Panc1 (cell line): Measurements from ENCODE around the gene KRT4. TPM values are rescaled to one million over a fixed set of nuclear protein-coding genes. Genes with fewer than 3 reads are reported as not detected.

Experiments used
- ATAC-seq: fragments of 200-7000 bp; cut with Tn5 transposase; 2 replicates; pipeline ENCODE4 v1.9.1; 2020; ENCODE audit warnings: mild to moderate bottlenecking, moderate library complexity
- BruUV-seq: library from RNA; stranded (reverse); fragments of 400-500 nt; replicated peaks from 2 replicates; lab custom pipeline; 2021; lab: Mats Ljungman, UMichigan
- CTCF ChIA-PET: fragments of 300-600 bp; sonication (Branson Sonifier 250); formaldehyde crosslinking; loops from one replicate; lab custom pipeline; 2022; ENCODE audit warnings: antibody characterized with exemption; lab: Charles Lee
- POLR2A ChIA-PET: fragments of 300-600 bp; sonication (Branson Sonifier 250); formaldehyde crosslinking; loops from one replicate; lab custom pipeline; 2022; ENCODE audit warnings: antibody characterized with exemption; lab: Charles Lee
- DNase-seq: peaks from one replicate; pipeline ENCODE4 v3.0.0-alpha.2; 2010; ENCODE audit warnings: low read depth, low spot score
- H3K27ac ChIP-seq: 2 replicates; pipeline ENCODE4 v1.5.1; 2011; ENCODE audit warnings: mild to moderate bottlenecking, low read length, inconsistent platforms
- H3K27me3 ChIP-seq: fragments of 200-500 bp; sonication (Bioruptor generic); 2 replicates; pipeline ENCODE4 v1.6.0; 2014; ENCODE audit warnings: low read length, inconsistent platforms; ENCODE audit not compliant: control insufficient read depth, insufficient read depth
- H3K36me3 ChIP-seq: fragments of 200-500 bp; sonication (Bioruptor generic); 2 replicates; pipeline ENCODE4 v1.5.1; 2014; ENCODE audit warnings: inconsistent platforms, mild to moderate bottlenecking, low read length, moderate library complexity; ENCODE audit not compliant: control insufficient read depth, insufficient read depth
- H3K4me1 ChIP-seq: 2 replicates; pipeline ENCODE4 v1.5.1; 2011; ENCODE audit warnings: inconsistent platforms, mild to moderate bottlenecking, low read length, moderate library complexity; ENCODE audit not compliant: control insufficient read depth, insufficient read depth
- H3K4me3 ChIP-seq, 2 experiments: 2 replicates each; pipeline ENCODE4 v1.5.1; 2011 to 2012; ENCODE audit warnings: low read depth in 2 of 2, low read length in 2 of 2, mild to moderate bottlenecking in 2 of 2, inconsistent platforms in 1 of 2, moderate library complexity in 1 of 2
- H3K9me3 ChIP-seq: fragments of 200-500 bp; sonication (Bioruptor generic); 2 replicates; pipeline ENCODE4 v1.5.1; 2014; ENCODE audit warnings: low read depth, mild to moderate bottlenecking, inconsistent platforms, low read length, moderate library complexity; ENCODE audit not compliant: control insufficient read depth, insufficient read depth
- CTCF ChIP-seq: fragments of 450-650 bp; IDR thresholded peaks from 2 replicates; pipeline ENCODE4 v1.5.1; 2017; ENCODE audit warnings: mild to moderate bottlenecking
- POLR2AphosphoS5 ChIP-seq: IDR thresholded peaks from 2 replicates; pipeline ENCODE4 v1.6.1; 2012; ENCODE audit warnings: mild to moderate bottlenecking, low read depth, low read length, moderate library complexity
- SIN3A ChIP-seq: IDR thresholded peaks from 2 replicates; pipeline ENCODE4 v1.6.1; 2012; ENCODE audit warnings: low read depth, mild to moderate bottlenecking, low read length, moderate library complexity, borderline replicate concordance; ENCODE audit not compliant: insufficient read depth
- TCF7L2 ChIP-seq: IDR thresholded peaks from 2 replicates; pipeline ENCODE4 v1.6.1; 2011; ENCODE audit warnings: mild to moderate bottlenecking, low read depth, low read length, inconsistent platforms
- in situ Hi-C: cut with HindIII; loops from 2 replicates; pipeline ENCODE4 v1.10.0; 2016; ENCODE audit warnings: low sequenced_read_pairs, low pct_unique_long_range_greater_than_20kb
- intact Hi-C: fragments of 100-400 bp; cut with micrococcal nuclease; formaldehyde crosslinking; loops from one replicate; pipeline ENCODE4 v1.10.0; 2022; ENCODE audit not compliant: unreplicated experiment
- total RNA-seq: library from RNA; stranded (reverse); gene quantifications from one replicate; pipeline ENCODE4 v1.2.1, GENCODE V29; 2021; ENCODE audit not compliant: unreplicated experiment
- TF ChIP-seq, protein P1 (sequence below), 2 experiments: IDR thresholded peaks; 2 replicates each; pipeline ENCODE4 v1.6.1; 2011 to 2012; ENCODE audit warnings: low read depth in 2 of 2, control low read depth in 1 of 2, low read length in 1 of 2, mild to moderate bottlenecking in 1 of 2, moderate library complexity in 1 of 2; ENCODE audit not compliant: insufficient read depth in 1 of 2

Gene KRT4
- total RNA-seq, 1 experiment from 2014 or later: 0.15 TPM

DNA sequence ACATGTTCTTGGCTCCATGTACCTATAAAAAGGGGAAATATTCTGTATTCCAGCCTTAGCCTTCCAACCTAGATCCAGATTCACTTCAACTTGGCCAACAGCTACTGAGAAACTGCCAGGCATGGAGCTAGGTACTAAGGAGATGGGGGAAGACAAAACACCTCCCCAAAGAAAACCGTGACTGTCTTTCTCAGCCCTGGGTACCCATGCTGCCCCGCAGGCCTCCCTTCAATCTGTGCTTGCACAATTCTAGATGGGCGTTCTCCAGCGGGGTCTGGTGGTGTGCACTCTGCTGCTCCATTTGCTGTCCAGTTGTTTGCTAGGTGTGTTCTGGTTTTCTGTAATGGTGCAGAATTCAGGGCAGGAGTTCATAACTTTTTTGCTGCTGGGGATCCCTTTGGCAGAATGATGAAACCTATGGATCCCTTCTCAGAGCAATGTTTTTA lies 817 bp upstream of the KRT4 start:
- intact Hi-C loops (no loop called here), in situ Hi-C loops (no loop called here)
- peaks cover 2% of the 10 kb centered on the region; the same call in 1 of the 2 replicates for H3K27me3 ChIP-seq
- BruUV-seq: no TSS peak
- no peak for DNase-seq
- H3K9me3 ChIP-seq: no peaks in the 10 kb centered on the region
- H3K27ac ChIP-seq: no peak overlapping the region
- no peak for ATAC-seq
- H3K36me3 ChIP-seq: no peaks in the 10 kb centered on the region
- peaks cover 5% of the 10 kb centered on the region; the same call in 1 of the 2 replicates for H3K4me1 ChIP-seq
- POLR2A ChIA-PET: interaction anchor here (0.5 kb wide), 1 partner anchor 142 kb away, joined by 3 read pairs; no protein-coding TSS in a partner anchor
- no peak overlapping the region for H3K4me3 ChIP-seq
- CTCF ChIA-PET: no interaction called here
- TF ChIP-seq POLR2AphosphoS5 (no peak), TCF7L2 (no peak), CTCF (no peak), SIN3A (no peak)
- TF ChIP-seq, protein P1, sequence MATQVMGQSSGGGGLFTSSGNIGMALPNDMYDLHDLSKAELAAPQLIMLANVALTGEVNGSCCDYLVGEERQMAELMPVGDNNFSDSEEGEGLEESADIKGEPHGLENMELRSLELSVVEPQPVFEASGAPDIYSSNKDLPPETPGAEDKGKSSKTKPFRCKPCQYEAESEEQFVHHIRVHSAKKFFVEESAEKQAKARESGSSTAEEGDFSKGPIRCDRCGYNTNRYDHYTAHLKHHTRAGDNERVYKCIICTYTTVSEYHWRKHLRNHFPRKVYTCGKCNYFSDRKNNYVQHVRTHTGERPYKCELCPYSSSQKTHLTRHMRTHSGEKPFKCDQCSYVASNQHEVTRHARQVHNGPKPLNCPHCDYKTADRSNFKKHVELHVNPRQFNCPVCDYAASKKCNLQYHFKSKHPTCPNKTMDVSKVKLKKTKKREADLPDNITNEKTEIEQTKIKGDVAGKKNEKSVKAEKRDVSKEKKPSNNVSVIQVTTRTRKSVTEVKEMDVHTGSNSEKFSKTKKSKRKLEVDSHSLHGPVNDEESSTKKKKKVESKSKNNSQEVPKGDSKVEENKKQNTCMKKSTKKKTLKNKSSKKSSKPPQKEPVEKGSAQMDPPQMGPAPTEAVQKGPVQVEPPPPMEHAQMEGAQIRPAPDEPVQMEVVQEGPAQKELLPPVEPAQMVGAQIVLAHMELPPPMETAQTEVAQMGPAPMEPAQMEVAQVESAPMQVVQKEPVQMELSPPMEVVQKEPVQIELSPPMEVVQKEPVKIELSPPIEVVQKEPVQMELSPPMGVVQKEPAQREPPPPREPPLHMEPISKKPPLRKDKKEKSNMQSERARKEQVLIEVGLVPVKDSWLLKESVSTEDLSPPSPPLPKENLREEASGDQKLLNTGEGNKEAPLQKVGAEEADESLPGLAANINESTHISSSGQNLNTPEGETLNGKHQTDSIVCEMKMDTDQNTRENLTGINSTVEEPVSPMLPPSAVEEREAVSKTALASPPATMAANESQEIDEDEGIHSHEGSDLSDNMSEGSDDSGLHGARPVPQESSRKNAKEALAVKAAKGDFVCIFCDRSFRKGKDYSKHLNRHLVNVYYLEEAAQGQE (IDR thresholded peaks at IDR 0.05; ENCODE audit: insufficient read depth in 1 of 2, low read depth in 2 of 2, low read length in 1 of 2): no peak

DNA sequence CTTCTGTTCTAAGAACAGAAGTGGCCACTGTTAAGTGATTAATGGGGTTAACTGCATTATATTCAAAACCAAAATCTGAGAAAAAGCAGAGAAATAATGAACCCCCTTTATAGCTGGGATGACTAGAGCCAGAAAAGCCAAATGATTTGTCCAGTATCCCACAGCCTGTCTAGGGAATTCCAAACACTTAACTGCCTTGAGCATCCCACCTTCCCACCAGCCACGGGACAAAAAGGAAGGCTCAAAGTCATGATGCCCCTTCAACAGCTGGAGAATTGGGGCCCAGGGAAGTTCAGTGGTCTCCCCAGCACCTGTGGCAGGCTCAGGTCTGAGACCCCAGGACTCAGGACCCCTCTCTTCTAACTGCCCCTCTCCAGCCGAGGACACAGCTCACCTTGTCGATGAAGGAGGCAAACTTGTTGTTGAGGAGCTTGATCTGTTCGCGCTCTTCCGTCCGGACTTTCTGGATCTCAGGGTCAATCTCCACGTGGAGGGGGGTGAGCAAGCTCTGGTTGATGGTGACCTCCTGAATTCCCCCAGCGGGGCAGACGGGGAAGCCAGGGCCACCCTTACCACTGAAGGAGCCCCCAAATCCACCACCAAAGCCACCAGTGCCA lies 605 bp downstream of the KRT4 start:
- Histone ChIP-seq H3K27ac (no peak overlapping the region), H3K27me3 (peaks cover 6% of the 10 kb centered on the region; the same call in 1 of the 2 replicates), H3K36me3 (no peaks in the 10 kb centered on the region), H3K4me1 (peaks cover 5% of the 10 kb centered on the region; the same call in 1 of the 2 replicates), H3K4me3 (no peak overlapping the region), H3K9me3 (no peaks in the 10 kb centered on the region)
- CTCF ChIA-PET: interaction anchor here (0.7 kb wide), 1 partner anchor 236 kb away, joined by 3 read pairs; no protein-coding TSS in a partner anchor
- BruUV-seq: no TSS peak
- DNase-seq (no peak), ATAC-seq (no peak)
- intact Hi-C loops: no loop called here
- TF ChIP-seq, protein P1 (IDR thresholded peaks at IDR 0.05; ENCODE audit: insufficient read depth in 1 of 2, low read depth in 2 of 2, low read length in 1 of 2): no peak
- TF ChIP-seq POLR2AphosphoS5: no peak
- TF ChIP-seq TCF7L2: no peak
- no peak for TF ChIP-seq SIN3A
- TF ChIP-seq CTCF: no peak
- POLR2A ChIA-PET: no interaction called here
- in situ Hi-C loops: no loop called here
